GM19193 (cell line): Measurements from ENCODE around the gene MICU2.

Source experiments
- POLR2A ChIP-seq: IDR thresholded peaks from 4 replicates; pipeline ENCODE4 v1.6.1; 2011; ENCODE audit not compliant: insufficient read depth, insufficient read length; ENCODE audit errors: extremely low read depth

MICU2 gene

DNA sequence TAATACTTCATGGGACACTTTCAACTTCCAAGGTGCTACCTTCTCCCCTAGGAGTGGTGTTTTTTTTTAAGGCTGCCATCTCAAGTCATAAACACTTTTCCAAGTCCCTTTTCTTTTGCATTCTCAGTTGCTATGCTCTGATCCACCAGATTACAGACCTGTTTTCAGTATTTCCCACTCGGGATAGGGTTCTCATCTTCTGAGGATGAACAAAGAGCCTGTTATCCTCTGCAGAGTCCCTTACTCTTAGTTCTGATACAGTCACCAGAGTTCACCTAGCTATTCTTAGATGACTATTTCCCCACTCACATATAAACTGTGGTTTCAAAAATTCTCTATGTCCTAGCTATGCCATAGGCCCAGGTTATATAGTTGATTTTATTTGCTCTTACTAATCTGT is 160.8 kb downstream of the MICU2 start:
- no peak for TF ChIP-seq POLR2A
